ENCODE results near the gene FOXL3. TPM values are rescaled to one million over a fixed set of nuclear protein-coding genes. Genes with fewer than 3 reads are reported as not detected.
A peak's percentile ranks its signal among the peaks of the same experiment; 100 is the strongest.

Gene FOXL3
- total and polyA plus RNA-seq, 2 donors (not counting 1 experiment from before 2014, with no cell fraction given) = not detected

DNA sequence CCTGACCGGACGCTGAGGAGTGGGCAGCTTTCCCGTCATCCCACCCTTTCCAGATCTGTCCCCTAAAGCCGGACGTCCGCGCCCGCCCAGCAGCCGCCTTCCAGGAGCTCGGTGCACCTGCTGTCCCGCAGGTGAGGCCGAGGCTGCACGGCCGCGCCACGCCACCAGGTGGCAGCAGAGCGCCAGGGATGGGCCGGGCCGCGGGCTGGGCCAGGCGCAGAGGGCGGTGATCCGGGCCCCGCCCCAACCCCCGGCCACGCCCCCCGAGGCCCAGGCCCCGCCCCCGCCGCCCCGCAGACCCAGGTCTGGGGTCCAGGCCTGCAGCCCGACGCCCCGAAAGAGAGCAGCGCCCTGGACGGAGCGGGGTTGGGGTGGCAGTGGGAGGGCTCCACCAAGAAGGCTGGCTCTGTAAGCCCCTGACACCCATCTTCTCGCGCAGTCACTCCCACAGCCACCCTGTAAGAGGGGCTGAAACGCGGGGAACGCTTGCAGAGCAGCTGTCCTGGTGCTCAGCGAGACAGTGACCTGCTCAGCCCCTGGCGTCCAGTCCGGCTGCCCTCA is 32.2 kb downstream of the FOXL3 start:
- no peaks in the 10 kb centered on the region for H3K36me3 ChIP-seq (replicated peaks in 1 of 2; ENCODE audit: control extremely low read depth in 1 of 2, control insufficient read depth in 1 of 2, extremely low read depth in 1 of 2, insufficient read depth in 2 of 2, low read length in 1 of 2)
- no peaks in the 10 kb centered on the region for H4K20me1 ChIP-seq (ENCODE audit: control insufficient read depth, insufficient read depth, low read length, poor library complexity, severe bottlenecking)
- H3K27ac ChIP-seq (ENCODE audit: low read length in 2 of 2) = no peak overlapping the region
- H3K4me1 ChIP-seq (ENCODE audit: control insufficient read depth in 2 of 2, insufficient read depth in 2 of 2, low read length in 2 of 2) = peaks cover 0 to 9% of the 10 kb centered on the region in 2 donors
- peaks cover 0 to 9% (median 2%) of the 10 kb centered on the region in 3 donors for H3K9me3 ChIP-seq (ENCODE audit: control extremely low read depth in 1 of 3, control insufficient read depth in 2 of 3, insufficient read depth in 1 of 3, low read length in 2 of 3)
- TF ChIP-seq, protein P1, sequence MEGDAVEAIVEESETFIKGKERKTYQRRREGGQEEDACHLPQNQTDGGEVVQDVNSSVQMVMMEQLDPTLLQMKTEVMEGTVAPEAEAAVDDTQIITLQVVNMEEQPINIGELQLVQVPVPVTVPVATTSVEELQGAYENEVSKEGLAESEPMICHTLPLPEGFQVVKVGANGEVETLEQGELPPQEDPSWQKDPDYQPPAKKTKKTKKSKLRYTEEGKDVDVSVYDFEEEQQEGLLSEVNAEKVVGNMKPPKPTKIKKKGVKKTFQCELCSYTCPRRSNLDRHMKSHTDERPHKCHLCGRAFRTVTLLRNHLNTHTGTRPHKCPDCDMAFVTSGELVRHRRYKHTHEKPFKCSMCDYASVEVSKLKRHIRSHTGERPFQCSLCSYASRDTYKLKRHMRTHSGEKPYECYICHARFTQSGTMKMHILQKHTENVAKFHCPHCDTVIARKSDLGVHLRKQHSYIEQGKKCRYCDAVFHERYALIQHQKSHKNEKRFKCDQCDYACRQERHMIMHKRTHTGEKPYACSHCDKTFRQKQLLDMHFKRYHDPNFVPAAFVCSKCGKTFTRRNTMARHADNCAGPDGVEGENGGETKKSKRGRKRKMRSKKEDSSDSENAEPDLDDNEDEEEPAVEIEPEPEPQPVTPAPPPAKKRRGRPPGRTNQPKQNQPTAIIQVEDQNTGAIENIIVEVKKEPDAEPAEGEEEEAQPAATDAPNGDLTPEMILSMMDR (IDR thresholded peaks at IDR 0.05) = peak; percentile 94
- no peak for TF ChIP-seq EZH2 (IDR thresholded peaks at IDR 0.05; ENCODE audit: borderline replicate concordance, insufficient read depth, low read depth, low read length, poor library complexity, severe bottlenecking)
- H3K9me3 Mint-ChIP-seq (ENCODE audit: insufficient read depth) = no peaks in the 10 kb centered on the region
- ChIA-PET CTCF (interaction anchor here (0.6 to 2.2 kb wide), 14 partner anchors 9 to 1111 kb away, joined by 3 to 19 read pairs (median 4); no protein-coding TSS in a partner anchor), POLR2A (no interaction called here)
- H3K79me2 ChIP-seq (ENCODE audit: control insufficient read depth, insufficient read depth, low read length) = no peaks in the 10 kb centered on the region
- peaks cover 19% of the 10 kb centered on the region for H3K27me3 Mint-ChIP-seq
- 14% methylated on average over 42 of the region's 45 CpGs for WGBS (ENCODE audit: insufficient coverage)
- peak overlapping the region; percentile 42 for H2AFZ ChIP-seq (ENCODE audit: insufficient read depth, low read depth, low read length, poor library complexity, severe bottlenecking)
- DNase-seq (peak; percentile 82), ATAC-seq (ENCODE audit: low read depth) (peak; percentile 100)
- no peak overlapping the region for H3K4me3 ChIP-seq (ENCODE audit: control extremely low read depth in 1 of 5, extremely low read depth in 1 of 5, insufficient read depth in 1 of 5, low read depth in 2 of 5, low read length in 4 of 5)
- intact Hi-C loops (cut with micrococcal nuclease) = loop anchor here (2.0 to 10.0 kb wide), 2 partner anchors 313 to 551 kb away; no protein-coding TSS in a partner anchor
- H3K27me3 ChIP-seq (replicated peaks in 1 of 4; ENCODE audit: control extremely low read depth in 1 of 4, control insufficient read depth in 3 of 4, insufficient read depth in 4 of 4, low read length in 3 of 4) = peaks cover 0 to 7% (median 3%) of the 10 kb centered on the region in 4 experiments
- peak overlapping the region; percentile 53 for H3K4me2 ChIP-seq (replicated peaks; ENCODE audit: low read depth, low read length, poor library complexity, severe bottlenecking)
- no peak overlapping the region for H3K27ac Mint-ChIP-seq
- H3K4me1 Mint-ChIP-seq = peaks cover 2% of the 10 kb centered on the region
- no peak overlapping the region for H3K4me3 Mint-ChIP-seq
- H3K9ac ChIP-seq (ENCODE audit: low read length) = no peak overlapping the region

DNA sequence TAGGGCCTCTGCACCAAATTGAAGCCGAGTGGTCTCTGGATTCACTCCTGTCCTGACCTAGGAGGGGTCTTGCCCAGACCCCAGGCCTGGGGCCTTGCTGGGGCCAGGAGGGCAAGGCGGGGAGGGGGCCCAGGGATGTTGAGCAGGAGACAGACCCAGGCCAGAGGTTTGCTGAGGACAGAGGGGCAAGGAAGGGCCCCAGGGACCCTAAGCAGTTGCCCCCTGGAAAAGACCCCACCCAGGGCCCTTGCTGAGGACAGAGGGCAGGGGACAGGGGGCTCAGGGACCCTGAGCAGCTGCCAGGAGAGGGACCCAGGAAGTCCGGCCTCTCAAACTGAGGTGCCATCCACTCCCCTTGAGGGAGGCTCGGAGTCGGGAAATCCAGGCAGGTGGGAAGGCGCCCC is 32.7 kb downstream of the FOXL3 start:
- H3K27me3 ChIP-seq (replicated peaks in 1 of 4; ENCODE audit: control extremely low read depth in 1 of 4, control insufficient read depth in 3 of 4, insufficient read depth in 4 of 4, low read length in 3 of 4) = peaks cover 0 to 7% (median 3%) of the 10 kb centered on the region in 4 experiments
- H3K4me3 Mint-ChIP-seq = no peak overlapping the region
- H3K9me3 Mint-ChIP-seq (ENCODE audit: insufficient read depth) = no peaks in the 10 kb centered on the region
- H4K20me1 ChIP-seq (ENCODE audit: control insufficient read depth, insufficient read depth, low read length, poor library complexity, severe bottlenecking) = no peaks in the 10 kb centered on the region
- no peak overlapping the region for H3K4me3 ChIP-seq (ENCODE audit: control extremely low read depth in 1 of 5, extremely low read depth in 1 of 5, insufficient read depth in 1 of 5, low read depth in 2 of 5, low read length in 4 of 5)
- peaks cover 0 to 9% of the 10 kb centered on the region in 2 donors for H3K4me1 ChIP-seq (ENCODE audit: control insufficient read depth in 2 of 2, insufficient read depth in 2 of 2, low read length in 2 of 2)
- POLR2A ChIA-PET = no interaction called here
- intact Hi-C loops (cut with micrococcal nuclease) = loop anchor here (2.0 to 10.0 kb wide), 2 partner anchors 312 to 550 kb away; no protein-coding TSS in a partner anchor
- 85% methylated on average over 6 of the region's 6 CpGs for WGBS (ENCODE audit: insufficient coverage)
- no peak overlapping the region for H2AFZ ChIP-seq (ENCODE audit: insufficient read depth, low read depth, low read length, poor library complexity, severe bottlenecking)
- H3K9ac ChIP-seq (ENCODE audit: low read length) = no peak overlapping the region
- peaks cover 2% of the 10 kb centered on the region for H3K4me1 Mint-ChIP-seq
- ATAC-seq (ENCODE audit: low read depth) (no peak), DNase-seq (no peak)
- no peak overlapping the region for H3K27ac Mint-ChIP-seq
- TF ChIP-seq, protein P1 (IDR thresholded peaks at IDR 0.05) = no peak
- no peak for TF ChIP-seq EZH2 (IDR thresholded peaks at IDR 0.05; ENCODE audit: borderline replicate concordance, insufficient read depth, low read depth, low read length, poor library complexity, severe bottlenecking)
- peaks cover 0 to 9% (median 2%) of the 10 kb centered on the region in 3 donors for H3K9me3 ChIP-seq (ENCODE audit: control extremely low read depth in 1 of 3, control insufficient read depth in 2 of 3, insufficient read depth in 1 of 3, low read length in 2 of 3)
- CTCF ChIA-PET = interaction anchor here (1.0 to 2.2 kb wide), 10 partner anchors 9 to 1111 kb away, joined by 3 to 19 read pairs (median 4); no protein-coding TSS in a partner anchor
- no peaks in the 10 kb centered on the region for H3K36me3 ChIP-seq (replicated peaks in 1 of 2; ENCODE audit: control extremely low read depth in 1 of 2, control insufficient read depth in 1 of 2, extremely low read depth in 1 of 2, insufficient read depth in 2 of 2, low read length in 1 of 2)
- H3K27ac ChIP-seq (ENCODE audit: low read length in 2 of 2) = no peak overlapping the region
- peaks cover 13% of the 10 kb centered on the region for H3K27me3 Mint-ChIP-seq
- H3K79me2 ChIP-seq (ENCODE audit: control insufficient read depth, insufficient read depth, low read length) = no peaks in the 10 kb centered on the region
- H3K4me2 ChIP-seq (replicated peaks; ENCODE audit: low read depth, low read length, poor library complexity, severe bottlenecking) = peak overlapping the region; percentile 53
